Naive B cell (primary cell): ENCODE data around the gene FBXW10. TPM values are rescaled to one million over a fixed set of nuclear protein-coding genes. Genes with fewer than 3 reads are reported as not detected.
"Not testable (repeated sequence)": the region's sequence is repeated elsewhere in the genome, so short reads cannot be mapped to it uniquely, and the experiment has no call there.

ENCODE experiments used
- ATAC-seq, 2 donors: fragments of 150-1000 bp; cut with Tn5 transposase; 2 replicates each; pipeline ENCODE4 v1.10.0; 2021; ENCODE audit warnings: low read depth in 2 of 2, mild to moderate bottlenecking in 2 of 2, moderate library complexity in 2 of 2
- DNase-seq: peaks from one replicate; pipeline ENCODE4 v3.0.0; 2022
- H3K27ac Mint-ChIP-seq, 6 donors: one replicate each; pipeline ENCODE4 v1.8.0; 2020 to 2022; ENCODE audit warnings: mild to moderate bottlenecking in 6 of 6, mixed read lengths in 6 of 6, moderate library complexity in 5 of 6, inconsistent platforms in 2 of 6
- H3K27me3 Mint-ChIP-seq, 3 donors: one replicate each; pipeline ENCODE4 v1.8.0; 2021 to 2022; ENCODE audit warnings: mixed read lengths in 3 of 3, mild to moderate bottlenecking in 1 of 3
- H3K36me3 Mint-ChIP-seq, 2 donors: one replicate each; pipeline ENCODE4 v1.8.0; 2020 to 2022; ENCODE audit warnings: mixed read lengths in 2 of 2, inconsistent platforms in 1 of 2, mild to moderate bottlenecking in 1 of 2
- H3K4me1 Mint-ChIP-seq, 3 donors: one replicate each; pipeline ENCODE4 v1.8.0; 2020 to 2022; ENCODE audit warnings: mixed read lengths in 3 of 3, inconsistent platforms in 1 of 3, mild to moderate bottlenecking in 1 of 3, moderate library complexity in 1 of 3
- H3K4me3 Mint-ChIP-seq, 8 donors: one replicate each; pipeline ENCODE4 v1.8.0; 2020 to 2022; ENCODE audit warnings: mild to moderate bottlenecking in 8 of 8, mixed read lengths in 8 of 8, moderate library complexity in 8 of 8, inconsistent platforms in 2 of 8
- H3K9me3 Mint-ChIP-seq, 7 donors: one replicate each; pipeline ENCODE4 v1.8.0; 2020 to 2022; ENCODE audit warnings: mixed read lengths in 7 of 7, mild to moderate bottlenecking in 5 of 7, inconsistent platforms in 2 of 7, moderate library complexity in 1 of 7
- polyA plus RNA-seq, 6 donors: library from polyadenylated mRNA; unstranded; fragments of 300-500 nt; fragmentation: Illumina TruSeq; gene quantifications; one replicate each; pipeline ENCODE4 v1.2.3, GENCODE V29; 2021; ENCODE audit warnings: low read depth in 6 of 6

FBXW10 gene
- polyA plus RNA-seq, 6 donors from 2014 or later, result not detected

DNA sequence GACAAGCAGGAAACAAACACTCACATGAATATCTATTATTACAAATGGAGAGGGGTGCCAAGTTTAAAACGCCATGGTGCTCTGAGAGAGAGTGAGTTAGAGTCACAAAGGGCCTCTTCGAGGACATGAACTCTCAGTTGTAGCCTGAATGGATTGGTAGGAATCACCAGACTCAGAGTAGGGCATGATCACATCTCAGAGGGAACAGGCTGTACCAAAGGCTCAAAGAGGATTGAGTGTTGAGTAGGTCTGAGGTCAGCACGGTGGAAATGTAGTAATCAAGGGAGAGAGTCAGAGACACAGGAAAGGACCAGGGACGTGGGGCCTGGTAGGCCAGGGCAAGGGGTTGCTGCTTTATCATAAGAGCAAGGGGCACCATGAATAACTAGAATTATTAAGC lies 10.5 kb upstream of the FBXW10 start:
- ATAC-seq, H3K36me3 Mint-ChIP-seq, H3K4me1 Mint-ChIP-seq, H3K9me3 Mint-ChIP-seq, H3K27me3 Mint-ChIP-seq, DNase-seq, H3K4me3 Mint-ChIP-seq: not testable (repeated sequence)
- peak overlapping the region in 1 of 6 donors; percentile 85 for H3K27ac Mint-ChIP-seq

DNA sequence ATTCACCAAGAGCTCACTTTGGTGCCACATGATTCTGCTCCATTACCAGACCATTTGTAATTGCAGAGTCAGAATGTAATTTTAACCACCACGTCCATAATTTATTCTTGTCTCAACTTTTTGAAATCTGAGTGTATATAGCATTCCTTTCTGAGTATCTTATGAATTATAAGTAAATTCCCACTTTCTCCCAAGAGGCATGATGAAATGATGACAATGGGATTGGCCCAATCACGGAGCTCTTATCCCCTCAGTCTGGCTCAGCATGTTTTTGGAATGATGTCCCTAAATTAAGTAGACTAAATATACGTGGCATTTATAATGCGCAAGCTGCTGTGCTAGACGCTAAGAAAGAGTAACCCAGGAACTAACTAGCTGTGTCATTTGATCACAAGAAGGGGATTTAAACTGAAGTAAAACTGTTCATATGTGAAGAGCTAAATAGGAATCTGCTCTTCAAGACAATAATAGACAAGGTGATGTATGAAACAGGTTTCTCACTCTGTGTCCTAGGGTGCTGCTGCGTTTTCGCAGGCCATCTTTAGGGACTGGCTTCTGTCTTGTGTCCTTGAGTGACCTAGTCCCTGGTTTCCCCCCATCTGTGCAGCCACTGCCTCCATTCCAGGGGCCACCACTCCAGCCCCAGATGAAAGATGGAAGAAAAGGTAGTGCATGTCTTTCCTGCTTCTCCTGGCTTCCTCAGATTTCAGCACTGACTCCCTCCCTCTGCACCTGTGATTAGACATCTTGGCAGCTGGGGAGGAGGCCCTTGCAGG lies 4.0 kb upstream of the FBXW10 start:
- not testable (repeated sequence) for H3K4me3 Mint-ChIP-seq, H3K36me3 Mint-ChIP-seq, H3K27ac Mint-ChIP-seq, H3K4me1 Mint-ChIP-seq, ATAC-seq, H3K9me3 Mint-ChIP-seq, DNase-seq, H3K27me3 Mint-ChIP-seq

GRCh38 chr17:18741228-18741627 lies 2.6 kb upstream of the FBXW10 start:
- not testable (repeated sequence) for H3K27me3 Mint-ChIP-seq, DNase-seq, H3K9me3 Mint-ChIP-seq, H3K4me1 Mint-ChIP-seq, H3K36me3 Mint-ChIP-seq, H3K4me3 Mint-ChIP-seq, ATAC-seq
- peak overlapping the region in 1 of 6 donors; percentile 33 for H3K27ac Mint-ChIP-seq

DNA sequence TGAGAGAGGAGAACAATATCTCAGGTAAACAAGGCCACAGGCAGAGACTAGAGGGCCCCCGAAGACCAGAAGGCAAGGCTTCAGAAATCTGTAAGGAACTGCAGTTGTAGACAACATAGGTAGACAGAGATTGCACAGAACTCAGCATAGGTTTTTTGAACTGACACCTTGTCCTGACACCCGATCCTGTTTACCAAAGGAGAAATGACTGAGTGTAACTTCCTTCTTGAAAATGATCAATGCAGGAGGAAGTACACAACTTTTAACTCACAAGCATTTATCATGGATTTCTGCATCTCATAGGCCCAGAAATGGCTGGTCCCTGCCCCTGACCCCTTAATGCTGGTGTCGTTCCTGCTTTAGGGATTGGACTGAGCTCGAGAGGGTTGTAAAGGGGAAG lies 872 bp downstream of the FBXW10 start:
- not testable (repeated sequence) for ATAC-seq, H3K36me3 Mint-ChIP-seq, DNase-seq, H3K27me3 Mint-ChIP-seq, H3K4me1 Mint-ChIP-seq, H3K27ac Mint-ChIP-seq, H3K9me3 Mint-ChIP-seq, H3K4me3 Mint-ChIP-seq

GRCh38 chr17:18746551-18746950 lies 2.7 kb downstream of the FBXW10 start:
- H3K9me3 Mint-ChIP-seq, H3K4me1 Mint-ChIP-seq, H3K27ac Mint-ChIP-seq, H3K36me3 Mint-ChIP-seq, H3K27me3 Mint-ChIP-seq, H3K4me3 Mint-ChIP-seq, DNase-seq, ATAC-seq: not testable (repeated sequence)

- not testable (repeated sequence) for ATAC-seq, H3K27me3 Mint-ChIP-seq, H3K4me3 Mint-ChIP-seq, H3K4me1 Mint-ChIP-seq, H3K27ac Mint-ChIP-seq, DNase-seq, H3K36me3 Mint-ChIP-seq, H3K9me3 Mint-ChIP-seq
Observed at GRCh38 chr17:18747501-18747900, 3.6 kb downstream of the FBXW10 start.

DNA sequence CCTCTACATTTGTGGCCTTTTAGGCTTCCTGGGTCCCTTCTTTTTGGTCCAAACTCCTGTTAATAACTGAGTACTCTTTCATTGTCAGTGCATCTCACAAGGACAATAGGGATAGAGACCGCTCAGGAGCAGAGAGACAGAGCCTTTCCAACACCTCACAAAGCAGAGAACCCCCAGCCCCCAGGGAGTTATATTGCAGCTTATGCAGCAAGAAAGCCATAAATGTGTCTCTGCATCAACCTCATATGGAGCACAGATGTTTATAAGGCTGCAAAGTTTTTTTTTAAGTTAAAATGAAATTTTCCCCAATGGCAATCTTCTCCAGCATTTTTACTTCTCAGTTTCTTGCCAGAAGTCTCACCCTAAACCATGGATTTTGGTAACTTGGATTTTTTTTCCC lies 6.4 kb downstream of the FBXW10 start:
- not testable (repeated sequence) for H3K4me3 Mint-ChIP-seq, H3K27ac Mint-ChIP-seq, H3K4me1 Mint-ChIP-seq, H3K36me3 Mint-ChIP-seq, H3K27me3 Mint-ChIP-seq, DNase-seq, ATAC-seq, H3K9me3 Mint-ChIP-seq

DNA sequence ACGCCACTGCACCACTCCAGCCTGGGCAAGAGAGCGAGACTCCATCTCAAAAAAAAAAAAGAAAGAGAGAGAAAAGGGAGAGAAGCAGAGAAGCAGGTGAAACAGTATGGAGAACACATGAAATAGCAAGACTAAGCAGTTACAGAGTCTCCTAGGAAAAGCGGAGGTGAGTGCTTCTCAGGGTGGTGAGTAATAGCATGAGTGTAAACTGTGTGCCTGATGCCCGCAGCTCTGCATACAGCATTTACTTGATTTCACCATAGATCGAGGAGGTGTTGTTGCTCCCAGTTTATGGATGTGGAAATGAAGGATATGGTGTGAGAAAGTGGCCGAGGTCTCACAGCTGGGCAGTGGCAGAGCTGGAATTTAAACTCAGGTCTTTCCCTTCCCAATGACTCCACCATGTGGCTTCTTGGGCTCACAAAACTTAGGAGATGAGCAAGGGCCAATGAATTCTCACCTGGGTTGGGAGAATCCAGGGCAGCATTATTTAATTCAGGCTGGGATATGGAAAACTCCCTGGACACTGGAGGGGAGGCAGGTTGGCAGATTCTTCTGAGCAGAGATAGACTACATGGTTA lies 10.1 kb downstream of the FBXW10 start:
- not testable (repeated sequence) for H3K36me3 Mint-ChIP-seq, H3K4me1 Mint-ChIP-seq, DNase-seq, H3K27me3 Mint-ChIP-seq, ATAC-seq, H3K9me3 Mint-ChIP-seq, H3K27ac Mint-ChIP-seq, H3K4me3 Mint-ChIP-seq

GRCh38 chr17:18755969-18756368 lies 12.1 kb downstream of the FBXW10 start:
- not testable (repeated sequence) for H3K4me3 Mint-ChIP-seq, H3K4me1 Mint-ChIP-seq, ATAC-seq, H3K27me3 Mint-ChIP-seq, DNase-seq, H3K9me3 Mint-ChIP-seq, H3K36me3 Mint-ChIP-seq
- peak overlapping the region in 1 of 6 donors; percentile 38 for H3K27ac Mint-ChIP-seq

GRCh38 chr17:18757368-18758044 lies 13.7 kb downstream of the FBXW10 start:
- H3K4me1 Mint-ChIP-seq, H3K4me3 Mint-ChIP-seq, ATAC-seq, H3K27me3 Mint-ChIP-seq, H3K9me3 Mint-ChIP-seq, H3K36me3 Mint-ChIP-seq, H3K27ac Mint-ChIP-seq, DNase-seq: not testable (repeated sequence)

DNA sequence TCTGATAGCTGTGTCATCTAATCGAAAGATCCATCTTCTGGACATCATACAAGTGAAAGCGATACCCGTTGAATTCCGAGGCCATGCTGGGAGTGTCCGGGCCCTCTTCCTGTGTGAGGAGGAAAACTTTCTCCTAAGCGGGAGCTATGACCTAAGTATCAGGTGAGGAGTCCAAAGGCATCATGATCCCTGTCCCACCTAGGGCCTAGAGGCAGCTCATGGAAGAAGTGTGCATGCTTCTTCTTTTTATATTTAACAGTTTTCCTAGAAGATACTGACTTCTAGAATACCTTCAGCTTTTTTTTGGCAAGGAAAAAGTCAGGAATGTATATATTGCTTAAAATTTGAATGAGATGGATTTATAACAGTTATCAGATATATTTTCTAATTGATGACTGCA lies 14.5 kb downstream of the FBXW10 start:
- H3K4me3 Mint-ChIP-seq, DNase-seq, H3K36me3 Mint-ChIP-seq, ATAC-seq, H3K4me1 Mint-ChIP-seq, H3K27me3 Mint-ChIP-seq, H3K27ac Mint-ChIP-seq, H3K9me3 Mint-ChIP-seq: not testable (repeated sequence)

- ATAC-seq, H3K27me3 Mint-ChIP-seq, H3K4me1 Mint-ChIP-seq, DNase-seq, H3K27ac Mint-ChIP-seq, H3K4me3 Mint-ChIP-seq, H3K36me3 Mint-ChIP-seq, H3K9me3 Mint-ChIP-seq: not testable (repeated sequence)
Observed at GRCh38 chr17:18760221-18760620, 16.4 kb downstream of the FBXW10 start.

GRCh38 chr17:18770572-18770971 lies 26.7 kb downstream of the FBXW10 start:
- not testable (repeated sequence) for H3K36me3 Mint-ChIP-seq

GRCh38 chr17:18771066-18771465 lies 27.2 kb downstream of the FBXW10 start:
- H3K4me3 Mint-ChIP-seq, result not testable (repeated sequence)
- peak overlapping the region in 2 of 6 donors; percentile 33 to 36 for H3K27ac Mint-ChIP-seq

More at GRCh38 chr17:18770572-18770971, 26.7 kb downstream of the FBXW10 start:
- H3K4me1 Mint-ChIP-seq, H3K27ac Mint-ChIP-seq, DNase-seq, H3K4me3 Mint-ChIP-seq, ATAC-seq, H3K9me3 Mint-ChIP-seq: not testable (repeated sequence)
- peaks cover 14 to 28% (median 25%) of the 10 kb centered on the region in 3 donors for H3K27me3 Mint-ChIP-seq

More at GRCh38 chr17:18771066-18771465, 27.2 kb downstream of the FBXW10 start:
- H3K27me3 Mint-ChIP-seq, result peaks cover 14 to 31% (median 28%) of the 10 kb centered on the region in 3 donors
- not testable (repeated sequence) for H3K36me3 Mint-ChIP-seq, H3K4me1 Mint-ChIP-seq, ATAC-seq, H3K9me3 Mint-ChIP-seq, DNase-seq
